Immature natural killer cell (primary cell): ENCODE results near the gene ATXN7L3B. TPM values are rescaled to one million over a fixed set of nuclear protein-coding genes. Genes with fewer than 3 reads are reported as not detected.

ENCODE experiments used
- DNase-seq, 3 donors: peaks; one replicate each; pipeline ENCODE4 v3.0.0; 2022; ENCODE audit warnings: mixed read lengths in 1 of 3
- H3K27ac Mint-ChIP-seq, 6 donors: one replicate each; pipeline ENCODE4 v1.8.0; 2020; ENCODE audit warnings: mixed read lengths in 6 of 6, mild to moderate bottlenecking in 5 of 6, inconsistent platforms in 4 of 6, moderate library complexity in 3 of 6
- H3K27me3 Mint-ChIP-seq, 3 donors: one replicate each; pipeline ENCODE4 v1.8.0; 2020 to 2021; ENCODE audit warnings: low read depth in 3 of 3, mild to moderate bottlenecking in 3 of 3, mixed read lengths in 3 of 3, moderate library complexity in 3 of 3, inconsistent platforms in 1 of 3
- H3K36me3 Mint-ChIP-seq, 3 donors: one replicate each; pipeline ENCODE4 v1.8.0; 2020; ENCODE audit warnings: mixed read lengths in 3 of 3, inconsistent platforms in 2 of 3, mild to moderate bottlenecking in 2 of 3
- H3K4me1 Mint-ChIP-seq, 2 donors: one replicate each; pipeline ENCODE4 v1.8.0; 2020; ENCODE audit warnings: inconsistent platforms in 2 of 2, mild to moderate bottlenecking in 2 of 2, mixed read lengths in 2 of 2, moderate library complexity in 1 of 2
- H3K4me3 Mint-ChIP-seq, 5 donors: one replicate each; pipeline ENCODE4 v1.8.0; 2020; ENCODE audit warnings: mild to moderate bottlenecking in 5 of 5, mixed read lengths in 5 of 5, inconsistent platforms in 3 of 5, moderate library complexity in 3 of 5
- H3K9me3 Mint-ChIP-seq, 6 donors: one replicate each; pipeline ENCODE4 v1.8.0; 2020; ENCODE audit warnings: mild to moderate bottlenecking in 6 of 6, mixed read lengths in 6 of 6, inconsistent platforms in 4 of 6, moderate library complexity in 3 of 6
- polyA plus RNA-seq, 3 donors: library from polyadenylated mRNA; unstranded; fragments of 300-500 nt; fragmentation: Illumina TruSeq; gene quantifications; one replicate each; pipeline ENCODE4 v1.2.3, GENCODE V29; 2021

Gene ATXN7L3B
- polyA plus RNA-seq, 3 donors from 2014 or later, result 23.4 to 29.7 (median 27.1) TPM

DNA sequence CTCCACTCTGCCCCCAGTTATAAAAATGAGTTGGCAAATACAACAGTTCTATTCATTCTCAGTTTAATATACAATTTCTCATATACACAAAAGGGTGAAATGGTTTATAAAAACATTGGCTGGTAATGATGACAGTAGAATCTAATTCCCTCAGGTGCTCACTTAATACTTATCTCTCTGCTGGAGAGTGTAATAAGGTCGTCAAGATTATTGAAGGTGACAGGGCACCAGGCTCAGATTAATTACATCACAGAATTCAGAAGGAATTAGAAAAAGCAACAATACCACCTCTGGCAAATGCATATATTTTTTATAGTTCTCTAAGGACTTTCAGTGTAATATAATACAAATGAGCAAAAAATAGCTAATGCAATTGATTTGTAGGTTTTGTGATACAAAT lies 42.3 kb downstream of the ATXN7L3B start:
- H3K9me3 Mint-ChIP-seq, result peaks cover 0 to 9% (median 0%) of the 10 kb centered on the region in 6 donors
- peaks cover 1 to 2% (median 2%) of the 10 kb centered on the region in 3 donors for H3K27me3 Mint-ChIP-seq
- no peak overlapping the region for H3K27ac Mint-ChIP-seq
- no peaks in the 10 kb centered on the region for H3K4me1 Mint-ChIP-seq
- H3K4me3 Mint-ChIP-seq, result no peak overlapping the region
- no peaks in the 10 kb centered on the region for H3K36me3 Mint-ChIP-seq
- no peak for DNase-seq

DNA sequence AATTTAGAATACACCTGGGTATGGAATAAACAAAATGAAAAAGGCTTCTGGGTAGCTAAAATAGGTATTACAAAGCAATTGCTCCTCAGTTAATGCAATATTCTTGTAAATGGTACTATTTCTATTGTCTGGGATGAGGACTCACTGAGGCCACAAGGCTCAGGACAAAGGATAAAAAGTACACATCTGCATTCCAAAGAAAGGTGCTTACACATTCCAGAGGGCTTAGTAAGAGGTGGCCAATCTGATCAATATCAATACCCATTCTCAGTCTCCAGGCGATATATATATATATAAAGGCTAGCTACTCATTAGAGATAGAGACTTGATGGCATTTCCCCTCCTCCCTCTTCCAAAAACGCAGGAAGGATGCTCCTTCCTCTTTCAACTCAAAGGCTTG lies 43.8 kb downstream of the ATXN7L3B start:
- Mint-ChIP-seq H3K27me3 (peaks cover 0 to 2% (median 1%) of the 10 kb centered on the region in 3 donors), H3K9me3 (peaks cover 0 to 9% (median 0%) of the 10 kb centered on the region in 6 donors), H3K27ac (no peak overlapping the region), H3K4me1 (no peaks in the 10 kb centered on the region), H3K36me3 (no peaks in the 10 kb centered on the region), H3K4me3 (no peak overlapping the region)
- no peak for DNase-seq

DNA sequence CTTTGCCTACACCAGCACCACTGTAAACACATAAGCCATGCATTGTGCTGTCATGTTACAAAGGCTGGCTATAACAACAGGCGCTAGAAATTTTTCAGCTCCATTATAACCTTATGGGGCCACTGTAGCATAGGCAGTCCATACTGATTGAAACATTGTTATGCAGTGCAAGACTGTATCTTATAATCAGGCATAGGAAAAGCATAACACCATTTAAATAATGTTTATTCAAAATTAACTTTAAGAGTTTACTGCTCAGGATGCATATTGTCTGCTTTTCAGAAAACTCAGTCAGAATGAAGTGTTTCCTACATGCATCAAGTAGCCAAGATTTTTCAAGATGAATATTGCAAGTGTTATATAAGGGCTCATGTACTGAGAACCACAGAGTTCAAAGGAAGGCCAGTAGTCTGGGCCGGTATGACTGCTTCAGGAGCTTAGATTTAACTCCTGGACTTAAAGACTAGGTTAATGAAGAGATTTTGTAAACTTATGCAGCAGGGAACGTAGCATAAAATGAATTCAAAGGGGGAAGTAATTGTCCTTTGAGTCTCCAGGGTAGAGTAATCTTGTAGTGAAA lies 46.9 kb downstream of the ATXN7L3B start:
- Mint-ChIP-seq H3K9me3 (peaks cover 0 to 5% (median 0%) of the 10 kb centered on the region in 6 donors), H3K27ac (no peak overlapping the region), H3K36me3 (no peaks in the 10 kb centered on the region), H3K4me3 (no peak overlapping the region), H3K4me1 (no peaks in the 10 kb centered on the region), H3K27me3 (peaks cover 0 to 2% (median 1%) of the 10 kb centered on the region in 3 donors)
- DNase-seq, result no peak

DNA sequence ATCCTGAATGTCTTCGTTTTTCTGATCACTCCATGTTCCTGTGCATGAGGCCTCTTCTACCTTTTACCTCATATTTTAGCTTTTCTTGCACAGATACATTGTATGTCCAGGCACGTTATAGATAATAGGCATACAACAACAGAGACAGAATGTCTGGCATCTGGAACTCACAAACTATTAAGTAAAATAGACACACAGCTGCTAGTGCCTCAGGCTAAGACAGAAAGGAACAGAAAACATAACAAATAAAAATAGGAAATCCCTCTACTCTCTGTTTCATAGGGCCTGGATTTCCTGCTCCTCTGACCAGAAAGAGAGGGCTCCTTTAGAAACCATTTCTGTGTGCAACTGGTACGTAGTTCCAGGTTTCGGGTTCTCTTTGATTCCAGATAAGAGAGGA lies 48.6 kb downstream of the ATXN7L3B start:
- Mint-ChIP-seq H3K27ac (no peak overlapping the region), H3K4me3 (no peak overlapping the region), H3K4me1 (no peaks in the 10 kb centered on the region), H3K9me3 (no peaks in the 10 kb centered on the region), H3K36me3 (no peaks in the 10 kb centered on the region), H3K27me3 (peaks cover 0 to 1% (median 0%) of the 10 kb centered on the region in 3 donors)
- no peak for DNase-seq
